H1 (cell line): ENCODE results near the gene HIVEP2. TPM values are rescaled to one million over a fixed set of nuclear protein-coding genes. Genes with fewer than 3 reads are reported as not detected.

ENCODE experiments used
- CTCF ChIA-PET: fragments of 300-600 bp; sonication (Branson Sonifier 250); formaldehyde crosslinking; loops from one replicate; lab custom pipeline; 2021; ENCODE audit not compliant: partially characterized antibody; lab: Charles Lee
- POLR2A ChIA-PET: fragments of 300-600 bp; sonication (Branson Sonifier 250); formaldehyde crosslinking; loops from one replicate; lab custom pipeline; 2021; ENCODE audit warnings: inconsistent platforms; ENCODE audit not compliant: partially characterized antibody; lab: Charles Lee
- DNase-seq, 2 experiments: peaks; one replicate each; pipeline versions ENCODE4 v3.0.0 to v3.0.0-alpha.2; 2010 to 2022; ENCODE audit warnings: low spot score in 2 of 2, low read depth in 1 of 2, mixed read lengths in 1 of 2
- FAIRE-seq: peaks from 2 replicates; lab custom pipeline; 2011; peaks lifted over from hg19 to GRCh38; lab: Jason Lieb, UNC
- H2AFZ ChIP-seq: 2 replicates; pipeline ENCODE4 v1.8.1; 2012; ENCODE audit warnings: low read length, inconsistent platforms
- H2AK5ac ChIP-seq: 2 replicates; pipeline ENCODE4 v1.6.1; 2013; ENCODE audit warnings: low read depth, low read length
- H2BK120ac ChIP-seq: replicated peaks from 2 replicates; pipeline ENCODE3; 2013; ENCODE audit warnings: low read depth, low read length, inconsistent platforms
- H2BK12ac ChIP-seq: 2 replicates; pipeline ENCODE4 v1.6.1; 2013; ENCODE audit warnings: low read depth, low read length
- H2BK15ac ChIP-seq: 2 replicates; pipeline ENCODE4 v1.6.1; 2013; ENCODE audit warnings: low read length
- H2BK20ac ChIP-seq: 2 replicates; pipeline ENCODE4 v1.6.1; 2013; ENCODE audit warnings: low read length
- H2BK5ac ChIP-seq: 2 replicates; pipeline ENCODE4 v1.6.1; 2013; ENCODE audit warnings: low read depth, low read length
- H3K14ac ChIP-seq: 2 replicates; pipeline ENCODE4 v1.6.1; 2013; ENCODE audit warnings: inconsistent platforms; ENCODE audit not compliant: insufficient read length
- H3K18ac ChIP-seq: 2 replicates; pipeline ENCODE4 v1.6.1; 2013; ENCODE audit warnings: low read length; ENCODE audit errors: extremely low read depth
- H3K23ac ChIP-seq: 2 replicates; pipeline ENCODE4 v1.6.1; 2013; ENCODE audit warnings: inconsistent platforms; ENCODE audit not compliant: insufficient read length
- H3K23me2 ChIP-seq: 2 replicates; pipeline ENCODE4 v1.6.1; 2013; ENCODE audit warnings: low read depth, low read length
- H3K27ac ChIP-seq: 2 replicates; pipeline ENCODE4 v1.6.1; 2011; ENCODE audit warnings: low read depth, low read length, inconsistent platforms
- H3K27me3 ChIP-seq, 4 experiments: replicated peaks in 1 of 4; 1 replicate in 1 of 4; 2 replicates in 3 of 4; pipeline versions ENCODE4 v1.6.1 to v1.8.1; 2011 to 2013; ENCODE audit warnings: low read length in 3 of 4, mild to moderate bottlenecking in 3 of 4, inconsistent platforms in 2 of 4, mixed read lengths in 2 of 4, moderate library complexity in 1 of 4; ENCODE audit not compliant: control insufficient read depth in 3 of 4, insufficient read depth in 3 of 4; ENCODE audit errors: extremely low read depth in 1 of 4
- H3K36me3 ChIP-seq, 4 experiments: 2 replicates each; pipeline versions ENCODE4 v1.6.1 to v1.8.1; 2011 to 2013; ENCODE audit warnings: mild to moderate bottlenecking in 4 of 4, low read length in 3 of 4, moderate library complexity in 2 of 4, control low read depth in 1 of 4, inconsistent platforms in 1 of 4; ENCODE audit not compliant: insufficient read depth in 4 of 4, control insufficient read depth in 2 of 4
- H3K4ac ChIP-seq: replicated peaks from 2 replicates; pipeline ENCODE3; 2013; ENCODE audit warnings: low read length, low read depth, mixed read lengths, inconsistent platforms; ENCODE audit not compliant: insufficient read length
- H3K4me1 ChIP-seq, 4 experiments: replicated peaks in 1 of 4; 1 replicate in 1 of 4; 2 replicates in 3 of 4; pipeline versions ENCODE4 v1.6.1 to v1.8.1; 2011 to 2013; ENCODE audit warnings: low read length in 3 of 4, inconsistent platforms in 2 of 4, mixed read lengths in 1 of 4; ENCODE audit not compliant: insufficient read depth in 4 of 4, control insufficient read depth in 3 of 4
- H3K4me2 ChIP-seq, 2 experiments: 2 replicates each; pipeline versions ENCODE4 v1.6.1 to v1.8.1; 2011 to 2013; ENCODE audit warnings: low read depth in 2 of 2, low read length in 2 of 2, control low read depth in 1 of 2, inconsistent platforms in 1 of 2, mild to moderate bottlenecking in 1 of 2; ENCODE audit not compliant: insufficient read depth in 1 of 2
- H3K4me3 ChIP-seq, 4 experiments: fragments of 200-600, 300-600 bp in 1 of 4; sonication (generic), shearing (Covaris generic), sonication (Bioruptor Twin) in 1 of 4; 2 replicates each; pipeline versions ENCODE4 v1.5.1 to v1.8.1; 2011 to 2016; ENCODE audit warnings: low read length in 4 of 4, low read depth in 3 of 4, control low read depth in 2 of 4, inconsistent platforms in 2 of 4, mild to moderate bottlenecking in 2 of 4, mixed read lengths in 1 of 4, moderate library complexity in 1 of 4; ENCODE audit not compliant: insufficient read depth in 2 of 4; ENCODE audit errors: extremely low read depth in 1 of 4
- H3K56ac ChIP-seq: replicated peaks from 2 replicates; pipeline ENCODE3; 2013; ENCODE audit warnings: low read depth, mild to moderate bottlenecking, mixed read lengths, low read length, inconsistent platforms; ENCODE audit not compliant: insufficient read length
- H3K79me1 ChIP-seq: 2 replicates; pipeline ENCODE4 v1.6.1; 2013; ENCODE audit warnings: low read depth, low read length, control low read depth
- H3K79me2 ChIP-seq, 2 experiments: 2 replicates each; pipeline versions ENCODE4 v1.6.1 to v1.8.1; 2012 to 2013; ENCODE audit warnings: low read length in 2 of 2, mild to moderate bottlenecking in 2 of 2, inconsistent platforms in 1 of 2; ENCODE audit not compliant: insufficient read depth in 2 of 2, control insufficient read depth in 1 of 2
- H3K9ac ChIP-seq, 4 experiments: replicated peaks in 1 of 4; 1 replicate in 1 of 4; 2 replicates in 3 of 4; pipeline versions ENCODE4 v1.6.1 to v1.8.1; 2011 to 2013; ENCODE audit warnings: low read depth in 3 of 4, low read length in 3 of 4, control low read depth in 2 of 4, mild to moderate bottlenecking in 2 of 4, moderate library complexity in 2 of 4, inconsistent platforms in 1 of 4; ENCODE audit errors: extremely low read depth in 1 of 4
- H3K9me3 ChIP-seq, 2 experiments: 2 replicates each; pipeline versions ENCODE4 v1.6.1 to v1.8.1; 2012 to 2013; ENCODE audit warnings: mild to moderate bottlenecking in 2 of 2, moderate library complexity in 2 of 2, control low read depth in 1 of 2, inconsistent platforms in 1 of 2, low read depth in 1 of 2, low read length in 1 of 2, mixed read lengths in 1 of 2; ENCODE audit not compliant: insufficient read depth in 2 of 2
- H4K20me1 ChIP-seq, 2 experiments: replicated peaks in 1 of 2; 2 replicates each; pipeline versions ENCODE3 to v1.8.1; 2011 to 2013; ENCODE audit warnings: inconsistent platforms in 2 of 2, low read length in 2 of 2, mild to moderate bottlenecking in 1 of 2; ENCODE audit not compliant: insufficient read depth in 2 of 2, control insufficient read depth in 1 of 2
- H4K5ac ChIP-seq: 2 replicates; pipeline ENCODE4 v1.6.1; 2013; ENCODE audit warnings: low read length, low read depth, mixed read lengths, inconsistent platforms; ENCODE audit not compliant: insufficient read length
- H4K8ac ChIP-seq: 2 replicates; pipeline ENCODE4 v1.8.0; 2013; ENCODE audit warnings: mild to moderate bottlenecking, moderate library complexity, low read length, inconsistent platforms; ENCODE audit not compliant: insufficient read depth; ENCODE audit errors: extremely low read depth
- H4K91ac ChIP-seq: replicated peaks from 2 replicates; pipeline ENCODE3; 2013; ENCODE audit warnings: low read length, mixed read lengths, inconsistent platforms; ENCODE audit not compliant: insufficient read length
- EGR1 ChIP-seq: IDR thresholded peaks from 2 replicates; pipeline ENCODE4 v1.6.1; 2011; ENCODE audit warnings: low read depth, low read length, borderline replicate concordance
- EZH2 ChIP-seq: fragments of 200-600 bp; sonication (generic); IDR thresholded peaks from 2 replicates; pipeline ENCODE4 v1.7.1; 2012; ENCODE audit warnings: low read depth, mild to moderate bottlenecking, moderate library complexity, low read length, inconsistent platforms; ENCODE audit not compliant: severe bottlenecking
- KDM5A ChIP-seq: fragments of 200-600 bp; IDR thresholded peaks from 2 replicates; pipeline ENCODE4 v1.7.1; 2012; ENCODE audit warnings: mild to moderate bottlenecking, low read length, inconsistent platforms, mixed read lengths
- MAFK ChIP-seq: IDR thresholded peaks from 2 replicates; pipeline ENCODE4 v1.6.1; 2012; ENCODE audit warnings: low read depth, mild to moderate bottlenecking, improper control_type of control experiment, low read length
- SIRT6 ChIP-seq: IDR thresholded peaks from one replicate; pipeline ENCODE4 v1.7.1; 2012; ENCODE audit warnings: low read length, inconsistent platforms
- SP4 ChIP-seq: IDR thresholded peaks from 2 replicates; pipeline ENCODE4 v1.6.1; 2012; ENCODE audit warnings: low read length, inconsistent platforms
- WGBS, 2 experiments: shearing (Covaris generic) in 1 of 2; methylation state at CpG; one replicate each; pipeline versions ENCODE4 v1.1.6 to v1.1.7; 2013 to 2015; ENCODE audit warnings: low lambda C conversion rate in 2 of 2, mixed read lengths in 2 of 2, inconsistent platforms in 1 of 2, low coverage in 1 of 2, missing lambda C conversion rate in 1 of 2; ENCODE audit not compliant: insufficient replicate concordance in 2 of 2, insufficient coverage in 1 of 2, insufficient read length in 1 of 2; ENCODE audit errors: extremely low coverage in 1 of 2, missing lambda C conversion rate in 1 of 2; 5-methylcytosine and 5-hydroxymethylcytosine counted together
- polyA plus RNA-seq, 7 experiments: library from polyadenylated mRNA; depleted of rRNA in 3 of 7; stranded (reverse) in 5 of 7; unstranded in 2 of 7; fragments of >200 nt in 5 of 7; fragments of 200-250 nt in 2 of 7; gene quantifications; 1 replicate in 5 of 7; 2 replicates in 1 of 7; 4 replicates in 1 of 7; pipeline versions ENCODE4 v1.2.1 to v1.2.3, GENCODE V29; 2011 to 2013; ENCODE audit warnings: missing spikeins in 2 of 7, mixed read lengths in 2 of 7
- total RNA-seq: library from RNA; stranded (reverse); fragmentation: NEBNext Ultra II Directional; extraction: Animal tissue kit (Norgen Biotek cat#: 25700); gene quantifications from 2 replicates; pipeline ENCODE4 v1.2.1, GENCODE V29; 2021

HIVEP2 gene
- total and polyA plus RNA-seq, 2 of the 8 experiments (the other 6 are each of a cell fraction or from before 2014, with no cell fraction given) = 2.2 to 6.1 TPM

DNA sequence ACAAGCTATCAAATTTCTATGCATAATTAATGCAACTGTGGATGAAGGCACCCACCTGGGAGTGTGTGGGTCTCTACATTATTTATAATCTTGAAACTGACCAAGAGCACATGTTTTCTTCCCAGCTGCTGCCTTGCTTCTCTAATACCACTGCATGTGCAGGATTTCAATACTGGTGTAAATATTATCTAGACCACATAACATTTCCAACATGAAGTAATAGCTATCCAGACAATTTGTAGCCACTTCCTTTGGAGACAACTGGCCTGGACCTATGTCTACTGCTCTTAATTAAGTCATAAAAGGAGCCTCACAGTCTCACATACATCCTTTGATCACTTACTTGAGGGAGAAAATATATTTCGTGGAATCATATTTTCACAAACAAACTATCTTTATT, 180.7 kb downstream of the HIVEP2 start:
- no peak overlapping the region for H3K4me3 ChIP-seq
- H3K4me2 ChIP-seq = no peak overlapping the region
- no peak overlapping the region for H4K8ac ChIP-seq
- H3K56ac ChIP-seq = no peak overlapping the region
- H3K27ac ChIP-seq = no peak overlapping the region
- no peak for FAIRE-seq
- TF ChIP-seq EGR1 = no peak
- TF ChIP-seq SIRT6 = no peak
- TF ChIP-seq KDM5A = no peak
- no peak for TF ChIP-seq SP4
- no peak for TF ChIP-seq EZH2
- no peak for TF ChIP-seq MAFK
- TF ChIP-seq, all 59 proteins: peak for 0
- Histone ChIP-seq H3K18ac (no peak overlapping the region), H3K23me2 (no peaks in the 10 kb centered on the region), H3K36me3 (peaks cover 2 to 12% (median 7%) of the 10 kb centered on the region in 4 experiments; a peak in 6 of 8 replicates), H3K79me2 (no peaks in the 10 kb centered on the region), H3K4me1 (no peaks in the 10 kb centered on the region), H2AK5ac (no peak overlapping the region), H2BK12ac (no peak overlapping the region), H3K4ac (no peak overlapping the region), H2BK20ac (no peak overlapping the region), H3K79me1 (no peaks in the 10 kb centered on the region), H3K14ac (no peak overlapping the region), H4K5ac (no peak overlapping the region), H3K9me3 (no peaks in the 10 kb centered on the region), H2BK120ac (no peak overlapping the region), H4K20me1 (no peaks in the 10 kb centered on the region), H2BK5ac (no peak overlapping the region), H3K23ac (no peak overlapping the region), H4K91ac (no peak overlapping the region), H2BK15ac (no peak overlapping the region), H3K27me3 (no peaks in the 10 kb centered on the region), H3K9ac (no peak overlapping the region), H2AFZ (no peak overlapping the region)
- WGBS, 2 experiments = 80% methylated on average over 1 of the region's 1 CpG; no CpG with 5 or more reads in 1 of the 2 experiments
- POLR2A ChIA-PET = no interaction called here
- no peak for DNase-seq
- CTCF ChIA-PET = interaction anchor here (0.7 to 1.7 kb wide), 3 partner anchors 14 to 262 kb away, joined by 3 to 4 read pairs (median 3); no protein-coding TSS in a partner anchor
